GM19240 (cell line): ENCODE results near the gene GATA2.

Experiments used
- DNase-seq: peaks from one replicate; pipeline ENCODE4 v3.0.0; 2011; ENCODE audit warnings: low spot score; ENCODE audit not compliant: insufficient read length

GATA2 gene

GRCh38 chr3:128456776-128457715 is 36.0 kb downstream of the GATA2 start:
- no peak for DNase-seq

- no peak for DNase-seq
These were observed 36.9 kb downstream of the GATA2 start for GRCh38 chr3:128455786-128456748.

- no peak for DNase-seq
These were observed 37.9 kb downstream of the GATA2 start for GRCh38 chr3:128455116-128455515.

GRCh38 chr3:128454310-128454618 is 38.7 kb downstream of the GATA2 start:
- no peak for DNase-seq

GRCh38 chr3:128453501-128454309 is 39.3 kb downstream of the GATA2 start:
- no peak for DNase-seq

- DNase-seq = no peak
These were observed 40.2 kb downstream of the GATA2 start for GRCh38 chr3:128452678-128453275.

- DNase-seq = no peak
These were observed 40.9 kb downstream of the GATA2 start for GRCh38 chr3:128452120-128452519.

- no peak for DNase-seq
These were observed 43.8 kb downstream of the GATA2 start for GRCh38 chr3:128449111-128449638.

GRCh38 chr3:128448491-128448890 is 44.5 kb downstream of the GATA2 start:
- no peak for DNase-seq

- peak; percentile 33 for DNase-seq
These were observed 45.4 kb downstream of the GATA2 start for GRCh38 chr3:128447561-128448013.

GRCh38 chr3:128446821-128447220 is 46.2 kb downstream of the GATA2 start:
- no peak for DNase-seq

- DNase-seq = no peak
These were observed 47.6 kb downstream of the GATA2 start for GRCh38 chr3:128445357-128445756.

- DNase-seq = no peak
These were observed 49.2 kb downstream of the GATA2 start for GRCh38 chr3:128443771-128444170.

- DNase-seq = no peak
These were observed 50.1 kb downstream of the GATA2 start for GRCh38 chr3:128442949-128443348.

- no peak for DNase-seq
These were observed 50.9 kb downstream of the GATA2 start for GRCh38 chr3:128442070-128442469.

GRCh38 chr3:128439226-128439625 is 53.8 kb downstream of the GATA2 start:
- DNase-seq = no peak

- DNase-seq = no peak
These were observed 54.4 kb downstream of the GATA2 start for GRCh38 chr3:128438488-128439072.

- DNase-seq = no peak
These were observed 56.8 kb downstream of the GATA2 start for GRCh38 chr3:128436214-128436613.

GRCh38 chr3:128435561-128435960 is 57.4 kb downstream of the GATA2 start:
- DNase-seq = no peak

GRCh38 chr3:128435058-128435457 is 57.9 kb downstream of the GATA2 start:
- no peak for DNase-seq
